HG03457 (cell line): ENCODE data around the gene JUN.

ENCODE experiments used
- ATAC-seq: cut with Tn5 transposase; IDR thresholded peaks from one replicate; pipeline ENCODE4 v1.9.1; 2021; ENCODE audit warnings: moderate number of reproducible peaks; ENCODE audit not compliant: unreplicated experiment

Gene JUN

GRCh38 chr1:58783993-58784757 is at the start of gene JUN:
Gene JUN, minus strand, starts transcription at chr1:58784047. Its CDS starts 977 bp downstream, at chr1:58783070.
- ATAC-seq, result peak; percentile 59

GRCh38 chr1:58833166-58833565 is 49.3 kb upstream of the JUN start:
- ATAC-seq, result no peak

- no peak for ATAC-seq
These were observed 46.4 kb upstream of the JUN start for GRCh38 chr1:58830291-58830690.

- ATAC-seq, result no peak
These were observed 46.0 kb upstream of the JUN start for GRCh38 chr1:58829866-58830265.

- ATAC-seq, result no peak
These were observed 43.5 kb upstream of the JUN start for GRCh38 chr1:58827298-58827697.

- ATAC-seq, result no peak
These were observed 41.0 kb upstream of the JUN start for GRCh38 chr1:58824753-58825389.

- ATAC-seq, result no peak
These were observed 39.7 kb upstream of the JUN start for GRCh38 chr1:58823481-58824010.

GRCh38 chr1:58821309-58821708 is 37.5 kb upstream of the JUN start:
- no peak for ATAC-seq

GRCh38 chr1:58818976-58819375 is 35.1 kb upstream of the JUN start:
- no peak for ATAC-seq

- no peak for ATAC-seq
These were observed 34.2 kb upstream of the JUN start for GRCh38 chr1:58818075-58818474.

GRCh38 chr1:58816747-58817221 is 32.9 kb upstream of the JUN start:
- ATAC-seq, result no peak

- peak; percentile 75 for ATAC-seq
These were observed 32.4 kb upstream of the JUN start for GRCh38 chr1:58816072-58816746.

GRCh38 chr1:58815686-58816071 is 31.8 kb upstream of the JUN start:
- ATAC-seq, result no peak

- ATAC-seq, result peak; percentile 49
These were observed 31.3 kb upstream of the JUN start for GRCh38 chr1:58815069-58815685.

- no peak for ATAC-seq
These were observed 30.6 kb upstream of the JUN start for GRCh38 chr1:58814251-58815068.

GRCh38 chr1:58813801-58814200 is 30.0 kb upstream of the JUN start:
- no peak for ATAC-seq

- no peak for ATAC-seq
These were observed 29.5 kb upstream of the JUN start for GRCh38 chr1:58813361-58813760.

GRCh38 chr1:58812926-58813325 is 29.1 kb upstream of the JUN start:
- no peak for ATAC-seq

GRCh38 chr1:58812468-58812867 is 28.6 kb upstream of the JUN start:
- ATAC-seq, result no peak

GRCh38 chr1:58811303-58811702 is 27.5 kb upstream of the JUN start:
- ATAC-seq, result no peak
